GM12891 (cell line): ENCODE measurements around the gene IQCB1.
"Not testable (repeated sequence)": the region's sequence is repeated elsewhere in the genome, so short reads cannot be mapped to it uniquely, and the experiment has no call there.

Source experiments
- PAX5 ChIP-seq: IDR thresholded peaks from 2 replicates; pipeline ENCODE4 v1.6.1; 2011; ENCODE audit warnings: low read length, moderate library complexity, mild to moderate bottlenecking; ENCODE audit not compliant: insufficient read depth, severe bottlenecking
- POLR2A ChIP-seq: IDR thresholded peaks from 2 replicates; pipeline ENCODE4 v1.6.1; 2011; ENCODE audit warnings: low read depth, low read length, control low read depth
- POLR2AphosphoS5 ChIP-seq: IDR thresholded peaks from 2 replicates; pipeline ENCODE4 v1.6.1; 2011; ENCODE audit warnings: low read depth, low read length, control low read depth
- POU2F2 ChIP-seq: IDR thresholded peaks from 2 replicates; pipeline ENCODE4 v1.6.1; 2011; ENCODE audit warnings: low read depth, mild to moderate bottlenecking, control low read depth, low read length, moderate library complexity
- SPI1 ChIP-seq: IDR thresholded peaks from 2 replicates; pipeline ENCODE4 v1.6.1; 2011; ENCODE audit warnings: low read depth, low read length, control low read depth
- TAF1 ChIP-seq: IDR thresholded peaks from 2 replicates; pipeline ENCODE4 v1.6.1; 2011; ENCODE audit warnings: low read depth, low read length, control low read depth

DNA sequence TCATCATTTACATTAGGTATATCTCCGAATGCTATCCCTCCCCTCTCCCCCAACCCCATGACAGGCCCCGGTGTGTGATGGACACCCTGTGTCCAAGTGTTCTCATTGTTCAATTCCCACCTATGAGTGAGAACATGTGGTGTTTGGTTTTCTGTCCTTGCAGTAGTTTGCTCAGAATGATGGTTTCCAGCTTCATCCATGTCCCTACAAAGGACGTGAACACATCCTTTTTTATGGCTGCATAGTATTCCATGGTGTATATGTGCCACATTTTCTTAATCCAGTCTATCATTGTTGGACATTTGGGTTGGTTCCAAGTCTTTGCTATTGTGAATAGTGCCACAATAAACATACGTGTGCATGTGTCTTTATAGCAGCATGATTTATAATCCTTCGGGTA is 22.9 kb upstream of the IQCB1 start:
- not testable (repeated sequence) for TF ChIP-seq POLR2AphosphoS5, SPI1, POLR2A, PAX5, POU2F2, TAF1
